Umbilical cord (tissue), 2 donors: ENCODE data around the gene SMAP2. TPM values are rescaled to one million over a fixed set of nuclear protein-coding genes. Genes with fewer than 3 reads are reported as not detected.
A peak's percentile ranks its signal among the peaks of the same experiment; 100 is the strongest.

Source experiments
- DNase-seq: peaks from one replicate; pipeline ENCODE4 v3.0.0-alpha.2; 2015; ENCODE audit warnings: low spot score
- total RNA-seq: library from RNA; depleted of rRNA; stranded (reverse); fragments of >200 nt; gene quantifications from one replicate; pipeline ENCODE4 v1.2.3, GENCODE V29; 2014; ENCODE audit warnings: low replicate concordance; ENCODE audit not compliant: insufficient read depth

The SMAP2 gene
- total RNA-seq, 1 donor from 2014 or later, result 20.2 TPM

DNA sequence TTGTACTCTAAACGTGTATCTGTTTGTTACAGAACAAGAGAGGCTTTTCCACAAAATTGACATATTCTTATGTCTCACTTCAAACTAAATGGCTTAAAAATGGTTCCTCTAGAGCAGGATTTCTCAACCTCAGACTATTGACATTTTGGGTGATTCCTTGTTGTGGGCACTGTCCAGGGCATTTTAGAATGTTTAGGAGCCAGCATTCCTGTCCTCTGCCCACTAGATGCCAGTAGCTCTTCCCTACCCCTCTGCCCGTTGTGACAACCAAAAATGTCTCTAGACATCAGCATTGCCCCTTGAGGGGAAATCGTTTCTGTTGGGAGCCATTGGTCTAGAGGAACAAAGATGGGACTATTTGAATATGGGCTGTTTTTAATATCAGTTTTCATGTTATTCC lies 17.3 kb downstream of the SMAP2 start:
- DNase-seq, result no peak

- DNase-seq, result no peak
Observed at GRCh38 chr1:40391688-40392145, 18.2 kb downstream of the SMAP2 start.

DNA sequence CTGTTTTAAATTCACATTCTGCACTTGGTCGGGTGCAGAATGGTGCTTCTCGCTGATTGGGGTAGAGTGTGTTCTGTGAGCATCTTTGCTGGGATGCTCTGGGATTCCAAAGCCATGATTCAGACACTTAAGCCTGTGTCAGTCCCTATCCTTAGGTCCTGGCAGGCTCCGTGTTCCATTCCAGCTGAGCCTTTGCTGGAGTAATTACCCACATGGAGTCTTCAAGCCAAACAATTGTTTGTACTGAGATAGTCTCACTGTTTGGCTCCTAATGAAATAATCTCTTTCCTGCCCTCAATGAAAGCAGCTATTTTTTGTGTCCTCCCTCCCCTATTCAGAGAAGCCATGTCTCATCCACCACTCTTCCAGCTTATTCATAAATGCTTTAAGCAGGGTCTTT lies 18.7 kb downstream of the SMAP2 start:
- peak; percentile 74 for DNase-seq

- DNase-seq, result no peak
Observed at GRCh38 chr1:40393173-40393572, 19.6 kb downstream of the SMAP2 start.

DNA sequence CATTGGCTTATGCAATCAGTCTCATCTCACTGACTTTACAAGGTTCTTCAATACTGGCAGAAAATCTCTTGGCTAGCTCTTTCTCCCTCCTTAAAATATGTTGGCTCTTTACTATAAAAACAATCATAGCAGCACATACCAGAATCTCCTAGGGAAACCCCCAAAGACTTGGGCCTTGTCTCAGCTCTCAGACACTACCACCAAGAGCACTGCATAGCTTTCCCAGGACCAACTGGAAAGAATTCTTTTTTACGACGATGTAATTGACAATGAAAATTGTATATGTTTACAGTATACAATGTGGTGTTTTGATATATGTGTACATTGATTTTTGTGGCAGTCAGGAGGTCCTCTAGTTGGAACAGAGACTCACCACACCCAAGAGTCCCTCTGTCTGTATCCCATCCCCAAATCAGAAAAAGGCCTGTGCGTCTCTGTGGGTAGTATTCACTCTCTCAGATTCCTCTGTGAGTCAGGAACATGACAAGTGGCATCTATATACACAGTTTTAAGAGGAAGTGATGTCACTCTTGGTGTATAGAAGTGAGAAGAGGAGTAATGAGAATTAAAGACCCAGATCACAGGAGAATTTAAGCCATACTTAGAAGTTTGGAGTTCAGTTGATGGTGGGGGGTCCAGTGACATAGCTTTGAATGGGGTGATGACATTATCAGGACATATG lies 21.1 kb downstream of the SMAP2 start:
- no peak for DNase-seq

DNA sequence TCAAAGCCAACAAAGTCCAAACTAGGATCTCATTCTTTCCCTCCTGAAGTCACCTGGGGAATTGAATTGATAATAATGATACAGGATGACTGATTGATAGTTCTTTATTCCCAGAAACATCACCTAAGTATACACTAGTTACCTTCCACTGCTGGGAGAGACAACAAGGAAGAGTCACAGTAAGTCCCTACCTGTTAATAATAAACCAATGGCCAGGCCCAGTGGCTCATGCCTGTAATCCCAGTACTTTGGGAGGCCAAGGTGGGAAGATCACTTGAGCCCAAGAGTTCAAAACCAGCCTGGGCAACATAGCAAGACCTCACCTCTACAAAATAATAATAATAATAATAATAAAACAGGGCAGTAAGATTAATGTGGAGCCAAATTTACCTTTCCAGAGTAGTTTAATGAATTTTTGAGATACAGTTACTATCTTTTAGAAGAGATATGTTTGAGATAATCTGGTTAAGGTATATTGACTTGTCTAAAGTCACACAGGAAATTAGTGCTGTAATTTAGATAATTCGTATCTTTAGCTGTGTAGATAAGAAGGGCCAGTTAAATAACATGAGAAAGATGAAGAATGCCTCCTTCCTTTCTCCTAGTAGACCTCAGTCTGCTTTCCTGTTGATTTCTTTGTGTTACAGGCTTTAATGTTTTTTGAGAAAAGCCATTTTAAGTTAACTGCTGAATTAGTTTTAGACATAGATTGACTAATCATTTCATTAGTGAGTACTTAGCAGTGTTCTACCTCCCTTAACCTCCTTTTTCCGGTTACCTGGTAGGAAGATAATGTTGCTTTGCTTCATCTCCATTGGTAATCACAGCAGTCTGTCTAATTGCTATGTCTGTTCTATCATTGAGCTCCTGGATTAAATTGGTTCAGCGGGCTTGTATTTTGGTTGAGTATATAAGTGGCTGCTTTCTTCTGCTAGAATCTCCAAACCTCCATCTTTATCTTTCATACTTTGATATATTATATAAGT lies 22.0 kb downstream of the SMAP2 start:
- DNase-seq, result no peak

DNA sequence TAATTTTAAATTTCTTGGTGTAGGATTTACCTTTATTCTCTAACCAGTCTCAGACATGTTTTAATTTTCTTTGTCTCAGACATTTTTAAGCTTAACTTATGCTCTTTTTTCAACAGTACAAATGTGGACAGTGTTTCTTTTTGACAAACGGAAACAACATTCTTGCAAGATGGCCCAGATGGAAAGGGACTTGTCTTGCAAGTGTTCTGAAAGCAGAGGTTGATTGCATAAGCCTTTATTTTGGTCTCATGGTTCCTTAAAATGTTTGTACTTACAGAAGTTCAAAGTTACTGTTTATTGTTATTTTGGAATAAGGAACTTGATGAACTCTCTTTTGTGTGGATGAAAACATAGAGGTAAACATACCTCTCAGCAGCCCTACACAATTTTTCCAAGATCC lies 22.9 kb downstream of the SMAP2 start:
- peak; percentile 47 for DNase-seq

DNA sequence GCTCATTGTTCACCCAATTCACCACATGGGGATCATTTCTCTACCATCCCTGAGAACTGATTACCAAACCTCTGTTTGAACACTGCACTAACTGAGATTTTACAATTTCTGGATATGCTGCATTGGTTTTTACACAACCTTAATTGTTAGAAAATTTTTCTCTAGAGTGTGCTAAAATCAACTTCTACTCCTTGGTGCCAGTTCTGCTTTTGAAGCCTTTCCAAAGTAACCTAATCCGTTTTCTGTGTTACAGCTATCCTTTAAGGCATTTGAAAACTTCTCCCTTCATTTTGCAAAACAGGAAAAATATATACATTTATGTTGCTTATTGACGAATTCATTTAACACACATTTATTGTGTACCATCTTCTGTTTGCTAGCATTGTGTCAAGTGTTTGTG lies 23.7 kb downstream of the SMAP2 start:
- DNase-seq, result no peak

- DNase-seq, result no peak
Observed at GRCh38 chr1:40399984-40400704, 26.6 kb downstream of the SMAP2 start.

DNA sequence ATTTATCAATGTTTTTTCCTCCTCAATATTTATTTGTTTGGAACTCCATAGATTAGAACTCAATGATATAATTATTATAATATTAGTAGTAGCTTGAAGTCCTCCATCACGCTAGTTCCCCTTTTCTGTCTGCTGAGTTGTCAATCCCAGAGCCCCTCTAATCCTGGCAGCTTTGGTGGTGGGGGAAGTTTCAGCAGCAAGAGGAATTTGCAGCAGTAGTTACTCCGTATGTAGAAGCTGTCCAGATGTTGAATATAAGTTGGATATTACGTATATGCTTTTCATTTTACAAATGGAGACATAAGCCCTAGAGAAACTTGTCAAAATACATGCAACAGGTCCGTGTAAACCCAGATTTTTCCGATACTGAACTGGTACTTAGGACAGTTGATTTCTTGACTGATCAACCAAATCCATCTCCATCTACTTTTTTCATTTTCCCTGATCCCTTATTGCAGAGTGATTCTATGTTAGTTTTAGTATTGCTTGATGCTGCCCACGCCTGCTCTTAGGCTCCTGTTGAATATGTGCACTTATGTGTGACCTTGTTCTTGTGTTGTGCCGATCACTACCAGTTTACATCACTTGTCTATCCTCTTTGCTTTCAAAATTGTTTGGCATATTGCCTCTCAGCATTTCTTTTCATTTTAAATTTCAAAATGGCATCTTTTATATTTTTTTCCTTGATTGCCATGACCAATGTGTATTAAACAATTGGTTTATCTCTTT lies 28.1 kb downstream of the SMAP2 start:
- DNase-seq, result peak; percentile 57

GRCh38 chr1:40404670-40405462 lies 31.3 kb downstream of the SMAP2 start:
- DNase-seq, result peak; percentile 63

- no peak for DNase-seq
Observed at GRCh38 chr1:40405812-40406211, 32.3 kb downstream of the SMAP2 start.

DNA sequence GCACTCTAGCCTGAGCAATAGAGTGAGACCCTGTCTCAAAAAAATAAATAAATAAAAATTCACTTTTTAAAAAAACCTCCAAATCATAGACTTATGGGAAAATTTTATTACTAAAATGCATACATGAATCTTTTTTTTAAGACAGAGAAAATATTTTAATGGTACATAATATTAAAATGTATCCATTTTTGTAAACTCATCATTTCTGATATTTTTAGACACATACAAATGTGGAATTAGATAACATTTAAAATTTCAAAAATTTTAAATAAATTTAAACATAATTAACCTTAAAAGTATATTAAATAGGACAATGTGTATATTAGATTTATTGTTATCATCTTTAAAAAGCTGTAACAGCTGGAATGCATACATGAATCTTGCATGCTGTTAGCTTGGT lies 33.9 kb downstream of the SMAP2 start:
- no peak for DNase-seq

GRCh38 chr1:40409467-40409866 lies 35.9 kb downstream of the SMAP2 start:
- no peak for DNase-seq

- DNase-seq, result no peak
Observed at GRCh38 chr1:40411294-40411693, 37.8 kb downstream of the SMAP2 start.

DNA sequence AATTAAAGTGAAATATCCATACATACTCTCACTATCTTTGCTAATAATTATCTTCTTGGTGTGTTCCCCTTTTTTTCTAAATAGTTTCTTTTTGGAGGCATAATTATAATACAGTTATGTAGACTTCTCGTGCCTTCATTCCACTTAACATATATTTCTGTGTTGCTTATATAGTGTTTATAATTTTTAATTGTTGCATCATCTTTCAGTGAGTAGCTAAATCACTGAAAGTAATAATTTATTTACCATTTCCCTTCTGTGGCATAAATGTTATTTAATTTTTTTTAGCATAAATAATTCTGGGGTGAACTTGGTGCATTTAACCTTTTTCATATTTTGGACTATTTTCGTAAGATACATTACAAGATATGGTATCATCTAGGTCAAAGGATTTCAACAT lies 38.3 kb downstream of the SMAP2 start:
- DNase-seq, result no peak

DNA sequence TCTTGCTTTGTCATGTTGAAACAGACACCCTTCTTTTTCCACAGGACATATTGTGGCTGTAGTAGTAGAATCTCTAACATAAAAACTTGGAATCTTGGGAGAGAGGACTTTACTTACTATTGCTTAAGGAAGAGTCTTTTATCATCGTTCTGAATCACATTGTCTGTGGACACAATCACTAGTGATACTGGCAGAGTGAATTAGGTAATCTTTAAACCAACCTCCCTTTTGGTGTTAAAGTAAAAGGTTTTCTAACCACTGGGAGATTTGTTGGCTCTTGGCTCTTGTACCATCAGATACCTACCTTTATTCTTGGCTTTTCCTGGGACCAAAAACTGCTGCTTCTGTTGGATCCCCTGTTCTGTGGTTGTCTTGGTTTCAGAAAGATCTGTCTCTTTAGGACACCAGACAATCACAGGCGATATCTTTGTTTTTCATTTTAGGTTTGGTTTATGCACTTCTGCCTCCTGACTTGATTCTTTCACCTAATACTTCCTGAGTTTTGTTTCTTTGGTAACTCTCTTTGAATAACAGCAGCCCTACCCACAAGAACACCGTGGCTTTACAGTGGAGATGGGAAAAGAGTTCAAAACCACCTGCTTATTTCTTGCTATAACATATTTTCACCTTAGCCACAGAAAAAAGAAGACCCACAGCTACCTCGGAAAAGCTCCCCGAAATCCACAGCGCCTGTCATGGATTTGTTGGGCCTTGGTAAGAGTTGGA lies 40.2 kb downstream of the SMAP2 start:
- no peak for DNase-seq

- no peak for DNase-seq
Observed at GRCh38 chr1:40414331-40414730, 40.8 kb downstream of the SMAP2 start.

GRCh38 chr1:40416709-40417108 lies 43.2 kb downstream of the SMAP2 start:
- no peak for DNase-seq
